Inferior parietal cortex (tissue), 1 donor: ENCODE data around the gene FGFR1OP2.
"Not testable (repeated sequence)": the region's sequence is repeated elsewhere in the genome, so short reads cannot be mapped to it uniquely, and the experiment has no call there.

Experiments used
- DNase-seq: peaks from one replicate; pipeline ENCODE4 v3.0.0-alpha.2; 2016; ENCODE audit errors: extremely low spot score

The FGFR1OP2 gene

GRCh38 chr12:26941215-26941594 lies 2.9 kb downstream of the FGFR1OP2 start:
- no peak for DNase-seq

GRCh38 chr12:26948309-26948708 lies 10.0 kb downstream of the FGFR1OP2 start:
- no peak for DNase-seq

GRCh38 chr12:26953447-26953846 lies 15.2 kb downstream of the FGFR1OP2 start:
- DNase-seq: no peak

- DNase-seq: no peak
Measured at GRCh38 chr12:26954027-26954426, 15.8 kb downstream of the FGFR1OP2 start.

- not testable (repeated sequence) for DNase-seq
Measured at GRCh38 chr12:26961391-26961790, 23.1 kb downstream of the FGFR1OP2 start.

- no peak for DNase-seq
Measured at GRCh38 chr12:26961803-26962202, 23.5 kb downstream of the FGFR1OP2 start.

GRCh38 chr12:26963413-26963812 lies 25.1 kb downstream of the FGFR1OP2 start:
- no peak for DNase-seq

- no peak for DNase-seq
Measured at GRCh38 chr12:26966842-26967241, 28.6 kb downstream of the FGFR1OP2 start.

- DNase-seq: no peak
Measured at GRCh38 chr12:26970136-26970535, 31.9 kb downstream of the FGFR1OP2 start.

GRCh38 chr12:26971963-26972362 lies 33.7 kb downstream of the FGFR1OP2 start:
- no peak for DNase-seq

GRCh38 chr12:26976687-26977086 lies 38.4 kb downstream of the FGFR1OP2 start:
- no peak for DNase-seq

GRCh38 chr12:26978801-26979200 lies 40.5 kb downstream of the FGFR1OP2 start:
- no peak for DNase-seq

- DNase-seq: no peak
Measured at GRCh38 chr12:26979733-26980132, 41.5 kb downstream of the FGFR1OP2 start.

GRCh38 chr12:26982866-26983265 lies 44.6 kb downstream of the FGFR1OP2 start:
- DNase-seq: no peak

- DNase-seq: no peak
Measured at GRCh38 chr12:26987634-26988424, 49.6 kb downstream of the FGFR1OP2 start.

GRCh38 chr12:26988703-26989102 lies 50.4 kb downstream of the FGFR1OP2 start:
- DNase-seq: no peak

- no peak for DNase-seq
Measured at GRCh38 chr12:26989873-26990272, 51.6 kb downstream of the FGFR1OP2 start.

- no peak for DNase-seq
Measured at GRCh38 chr12:26991826-26992225, 53.6 kb downstream of the FGFR1OP2 start.

- no peak for DNase-seq
Measured at GRCh38 chr12:26994109-26994508, 55.8 kb downstream of the FGFR1OP2 start.

- no peak for DNase-seq
Measured at GRCh38 chr12:26995706-26996105, 57.4 kb downstream of the FGFR1OP2 start.

- DNase-seq: no peak
Measured at GRCh38 chr12:26997003-26997402, 58.7 kb downstream of the FGFR1OP2 start.

- no peak for DNase-seq
Measured at GRCh38 chr12:27000961-27001360, 62.7 kb downstream of the FGFR1OP2 start.

- DNase-seq: no peak
Measured at GRCh38 chr12:27001663-27002062, 63.4 kb downstream of the FGFR1OP2 start.

- no peak for DNase-seq
Measured at GRCh38 chr12:27002141-27002540, 63.9 kb downstream of the FGFR1OP2 start.
